ENCODE data around the gene TSEN54. TPM values are rescaled to one million over a fixed set of nuclear protein-coding genes. Genes with fewer than 3 reads are reported as not detected.

The TSEN54 gene
- polyA plus RNA-seq, 1 experiment, result 17.9 TPM

DNA sequence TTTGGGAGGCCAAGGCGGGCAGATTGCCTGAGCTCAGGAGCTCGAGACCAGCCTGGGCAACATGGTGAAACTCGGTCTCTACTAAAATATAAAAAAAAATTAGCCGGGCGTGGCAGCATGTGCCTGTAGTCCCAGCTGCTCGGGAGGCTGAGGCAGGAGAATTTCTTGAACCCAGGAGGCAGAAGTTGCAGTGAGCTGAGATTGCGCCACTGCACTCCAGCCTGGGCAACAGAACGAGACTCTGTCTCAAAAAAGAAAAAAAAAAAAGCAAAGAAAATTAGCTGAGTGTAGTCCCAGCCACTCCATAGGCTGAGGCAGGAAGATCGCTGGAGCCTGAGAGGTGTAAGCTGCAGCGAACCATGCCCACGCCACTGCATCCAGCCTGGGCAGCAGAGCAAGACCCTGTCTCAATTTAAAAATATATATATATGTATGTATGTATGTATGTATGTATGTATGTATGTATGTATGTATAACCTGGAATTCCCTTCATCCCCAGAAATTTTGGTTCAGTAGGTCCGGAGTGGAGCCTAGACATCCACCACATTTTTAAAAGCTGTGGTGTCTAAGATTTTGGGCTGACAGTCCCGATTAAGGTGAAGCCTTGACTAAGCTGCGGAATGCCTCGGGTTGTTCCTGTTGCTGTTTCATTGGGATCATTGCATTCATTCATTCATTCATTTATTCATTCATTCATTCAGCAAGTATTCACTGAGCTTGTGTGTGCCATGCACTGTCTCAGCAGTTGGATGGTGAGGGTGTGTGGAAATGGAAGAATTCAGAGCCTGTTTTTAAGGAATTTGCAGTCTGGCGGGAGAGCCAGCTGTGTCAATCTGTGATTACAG lies 34.0 kb upstream of the TSEN54 start:
- ChIA-PET CTCF (interaction anchor here (0.5 to 2.1 kb wide), 3 partner anchors 34 to 272 kb away, joined by 3 to 5 read pairs (median 4); partner anchors contain the start of genes LLGL2 and TSEN54), POLR2A (no interaction called here)
- Histone ChIP-seq H3K27me3 (ENCODE audit: control insufficient read depth, insufficient read depth, low read length) (no peaks in the 10 kb centered on the region), H3K36me3 (ENCODE audit: control insufficient read depth, insufficient read depth, low read length) (no peaks in the 10 kb centered on the region; the same call in none of the 2 replicates), H3K4me3 (ENCODE audit: low read depth, low read length) (no peak overlapping the region)
- TF ChIP-seq, protein P1, sequence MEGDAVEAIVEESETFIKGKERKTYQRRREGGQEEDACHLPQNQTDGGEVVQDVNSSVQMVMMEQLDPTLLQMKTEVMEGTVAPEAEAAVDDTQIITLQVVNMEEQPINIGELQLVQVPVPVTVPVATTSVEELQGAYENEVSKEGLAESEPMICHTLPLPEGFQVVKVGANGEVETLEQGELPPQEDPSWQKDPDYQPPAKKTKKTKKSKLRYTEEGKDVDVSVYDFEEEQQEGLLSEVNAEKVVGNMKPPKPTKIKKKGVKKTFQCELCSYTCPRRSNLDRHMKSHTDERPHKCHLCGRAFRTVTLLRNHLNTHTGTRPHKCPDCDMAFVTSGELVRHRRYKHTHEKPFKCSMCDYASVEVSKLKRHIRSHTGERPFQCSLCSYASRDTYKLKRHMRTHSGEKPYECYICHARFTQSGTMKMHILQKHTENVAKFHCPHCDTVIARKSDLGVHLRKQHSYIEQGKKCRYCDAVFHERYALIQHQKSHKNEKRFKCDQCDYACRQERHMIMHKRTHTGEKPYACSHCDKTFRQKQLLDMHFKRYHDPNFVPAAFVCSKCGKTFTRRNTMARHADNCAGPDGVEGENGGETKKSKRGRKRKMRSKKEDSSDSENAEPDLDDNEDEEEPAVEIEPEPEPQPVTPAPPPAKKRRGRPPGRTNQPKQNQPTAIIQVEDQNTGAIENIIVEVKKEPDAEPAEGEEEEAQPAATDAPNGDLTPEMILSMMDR (IDR thresholded peaks at IDR 0.05; ENCODE audit: insufficient read depth, low read depth, low read length), result no peak
- no peak for DNase-seq (ENCODE audit: low read depth)

DNA sequence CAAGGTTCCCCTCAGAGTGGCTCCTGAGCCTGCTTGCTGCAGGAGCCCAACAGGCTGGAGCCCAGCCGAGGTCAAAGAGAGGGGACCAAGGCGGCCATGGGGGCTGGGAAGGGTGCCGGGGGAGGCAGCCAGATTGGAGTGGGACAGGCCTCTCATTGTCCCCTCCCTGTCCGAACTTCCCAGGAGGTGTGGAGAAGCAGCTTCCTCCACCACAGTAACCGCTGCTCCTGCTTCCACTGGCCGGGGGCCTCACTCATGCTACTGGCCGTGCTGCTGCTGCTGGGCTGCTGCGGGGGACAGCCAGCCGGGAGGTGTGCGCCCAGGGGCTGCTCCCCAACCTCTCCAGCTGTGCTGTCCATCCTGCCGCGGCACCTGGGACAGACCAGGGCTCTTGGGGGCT lies 30.6 kb upstream of the TSEN54 start:
- TF ChIP-seq, protein P1 (IDR thresholded peaks at IDR 0.05; ENCODE audit: insufficient read depth, low read depth, low read length), result no peak
- Histone ChIP-seq H3K4me3 (ENCODE audit: low read depth, low read length) (no peak overlapping the region), H3K27me3 (ENCODE audit: control insufficient read depth, insufficient read depth, low read length) (no peaks in the 10 kb centered on the region), H3K36me3 (ENCODE audit: control insufficient read depth, insufficient read depth, low read length) (no peaks in the 10 kb centered on the region; the same call in none of the 2 replicates)
- ChIA-PET CTCF (interaction anchor here (0.8 kb wide), 1 partner anchor 185 kb away, joined by 3 read pairs; no protein-coding TSS in a partner anchor), POLR2A (no interaction called here)
- no peak for DNase-seq (ENCODE audit: low read depth)

DNA sequence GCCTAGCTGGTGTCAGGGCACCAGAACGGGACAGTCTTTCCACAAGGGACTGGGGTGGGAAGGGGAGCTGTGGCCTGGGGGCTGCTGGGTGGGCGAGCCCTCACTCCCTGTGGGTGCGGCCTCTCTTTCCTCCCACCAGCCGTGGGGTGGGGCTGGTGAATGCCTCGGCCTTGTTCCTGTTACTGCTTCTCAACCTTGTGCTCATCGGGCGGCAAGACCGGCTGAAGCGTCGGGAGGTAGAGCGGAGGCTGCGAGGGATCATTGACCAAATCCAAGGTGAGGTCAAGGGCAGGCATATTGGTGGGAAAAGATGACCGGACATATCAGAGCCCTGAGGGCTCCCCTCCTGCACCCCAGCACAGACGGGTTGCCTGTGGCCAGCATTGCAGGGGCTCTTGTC lies 30.2 kb upstream of the TSEN54 start:
- POLR2A ChIA-PET, result no interaction called here
- TF ChIP-seq, protein P1 (IDR thresholded peaks at IDR 0.05; ENCODE audit: insufficient read depth, low read depth, low read length), result no peak
- Histone ChIP-seq H3K4me3 (ENCODE audit: low read depth, low read length) (no peak overlapping the region), H3K27me3 (ENCODE audit: control insufficient read depth, insufficient read depth, low read length) (no peaks in the 10 kb centered on the region), H3K36me3 (ENCODE audit: control insufficient read depth, insufficient read depth, low read length) (no peaks in the 10 kb centered on the region; the same call in none of the 2 replicates)
- CTCF ChIA-PET, result interaction anchor here (0.8 to 1.6 kb wide), 2 partner anchors 62 to 184 kb away, joined by 3 read pairs; no protein-coding TSS in a partner anchor
- no peak for DNase-seq (ENCODE audit: low read depth)

DNA sequence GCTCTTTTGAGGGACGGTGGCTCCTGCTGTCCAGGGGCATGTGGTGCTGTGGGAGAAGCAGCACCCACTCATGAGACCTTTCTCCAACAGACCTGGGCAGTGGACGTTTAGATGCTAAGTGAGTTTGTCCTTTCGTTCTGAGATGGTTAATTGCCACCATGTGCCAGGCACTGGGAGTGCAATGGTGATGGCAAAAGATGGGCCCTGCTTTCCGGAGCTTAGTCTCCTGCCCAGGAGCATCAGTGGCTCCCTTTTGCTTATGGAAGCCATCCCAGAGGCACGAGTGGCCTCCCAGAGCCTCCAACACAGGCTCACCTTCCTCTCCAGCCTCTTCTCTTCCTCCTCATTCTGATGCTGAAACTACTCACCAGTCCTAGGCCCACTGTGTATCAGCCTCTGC lies 29.4 kb upstream of the TSEN54 start:
- no peak for DNase-seq (ENCODE audit: low read depth)
- ChIA-PET CTCF (interaction anchor here (0.6 to 1.7 kb wide), 5 partner anchors 10 to 71 kb away, joined by 3 to 4 read pairs (median 3); no protein-coding TSS in a partner anchor), POLR2A (no interaction called here)
- Histone ChIP-seq H3K36me3 (ENCODE audit: control insufficient read depth, insufficient read depth, low read length) (peaks cover 1% of the 10 kb centered on the region), H3K27me3 (ENCODE audit: control insufficient read depth, insufficient read depth, low read length) (no peaks in the 10 kb centered on the region), H3K4me3 (ENCODE audit: low read depth, low read length) (no peak overlapping the region)
- TF ChIP-seq, protein P1 (IDR thresholded peaks at IDR 0.05; ENCODE audit: insufficient read depth, low read depth, low read length), result no peak

DNA sequence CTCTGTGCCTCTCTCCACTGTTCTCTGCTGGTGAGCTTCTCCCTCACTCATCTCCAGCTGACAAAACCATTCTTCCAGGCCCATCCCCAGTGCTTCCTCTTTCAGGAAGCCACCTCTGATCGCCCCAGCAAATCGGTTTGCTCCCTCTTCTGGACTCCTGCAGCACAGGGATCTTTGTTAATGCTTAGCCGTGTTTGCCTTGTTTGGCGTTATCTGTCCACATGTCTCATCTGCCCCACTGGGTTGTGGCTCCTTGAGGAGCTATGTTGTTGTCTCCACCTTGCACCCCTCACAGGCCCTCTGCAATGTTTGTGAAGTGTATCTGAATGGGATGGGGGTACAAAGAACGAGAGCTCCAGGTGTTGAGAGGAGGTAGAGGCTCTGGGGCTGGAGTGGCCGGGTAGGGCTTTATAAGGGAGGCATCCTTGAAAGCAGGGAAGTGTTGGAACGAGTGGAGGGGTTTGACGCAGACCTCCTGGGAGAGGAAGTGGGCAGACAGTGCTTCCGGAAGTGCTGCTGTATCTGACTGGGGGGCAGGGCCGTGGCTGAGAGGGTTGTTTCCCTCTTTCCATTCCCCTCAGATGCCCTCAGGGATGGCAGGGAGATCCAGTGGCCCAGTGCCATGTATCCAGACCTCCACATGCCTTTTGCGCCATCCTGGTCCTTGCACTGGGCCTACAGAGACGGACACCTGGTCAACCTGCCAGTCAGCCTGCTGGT lies 28.8 kb upstream of the TSEN54 start:
- TF ChIP-seq, protein P1 (IDR thresholded peaks at IDR 0.05; ENCODE audit: insufficient read depth, low read depth, low read length), result no peak
- peaks cover 4% of the 10 kb centered on the region for H3K36me3 ChIP-seq (ENCODE audit: control insufficient read depth, insufficient read depth, low read length)
- DNase-seq (ENCODE audit: low read depth), result no peak
- ChIA-PET POLR2A (no interaction called here), CTCF (interaction anchor here (0.6 to 1.7 kb wide), 8 partner anchors 10 to 70 kb away, joined by 3 to 5 read pairs (median 3); partner anchors contain the start of gene TMEM94)
- H3K27me3 ChIP-seq (ENCODE audit: control insufficient read depth, insufficient read depth, low read length), result no peaks in the 10 kb centered on the region
- no peak overlapping the region for H3K4me3 ChIP-seq (ENCODE audit: low read depth, low read length)
